HG02981 (cell line): Measurements from ENCODE around the gene FRMD3.

ENCODE experiments used
- ATAC-seq: cut with Tn5 transposase; IDR thresholded peaks from one replicate; pipeline ENCODE4 v1.9.1; 2021; ENCODE audit warnings: mild to moderate bottlenecking, moderate library complexity; ENCODE audit not compliant: unreplicated experiment

The FRMD3 gene

DNA sequence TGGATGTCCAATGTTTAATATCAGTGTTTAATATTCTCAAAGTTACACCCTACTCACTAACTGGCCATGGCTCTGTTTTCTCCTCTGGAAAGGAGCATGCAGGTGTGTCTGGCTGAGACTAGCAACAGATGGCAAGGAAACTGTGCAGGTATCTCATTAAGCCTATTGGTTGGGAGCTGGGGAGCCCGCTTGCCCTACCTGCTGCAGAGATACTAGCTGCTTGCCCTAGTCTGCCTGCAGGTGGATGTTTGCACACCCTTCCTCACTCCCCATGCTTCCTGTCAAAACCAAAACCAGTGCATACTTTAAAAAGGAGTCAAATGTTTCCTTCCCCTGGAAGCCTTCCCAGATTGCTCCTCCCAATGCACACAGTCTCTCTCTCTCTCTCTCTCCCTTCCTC lies 247.0 kb downstream of the FRMD3 start:
- ATAC-seq = no peak

- no peak for ATAC-seq
Observed at GRCh38 chr9:83290692-83291091, 247.5 kb downstream of the FRMD3 start.

DNA sequence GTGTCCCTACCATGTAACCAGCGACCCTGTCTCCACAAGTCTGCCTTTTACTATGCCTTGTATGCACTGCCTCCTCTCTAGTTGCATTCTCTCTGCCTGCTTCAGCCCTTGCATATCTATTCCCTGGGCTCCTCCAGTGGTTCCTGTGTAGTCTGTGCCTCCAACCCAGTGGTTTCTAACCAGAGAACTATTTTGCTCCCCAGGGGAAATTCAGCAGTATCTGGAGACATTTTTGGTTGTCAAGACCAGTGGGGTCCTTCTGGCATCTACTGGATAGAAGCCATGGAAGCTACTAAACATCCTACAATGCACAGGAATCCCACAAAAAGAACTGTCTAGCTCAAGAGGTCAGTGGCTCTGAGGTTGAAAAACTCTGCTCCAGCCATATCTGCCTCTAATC lies 251.2 kb downstream of the FRMD3 start:
- no peak for ATAC-seq

- ATAC-seq = no peak
Observed at GRCh38 chr9:83285445-83286225, 252.6 kb downstream of the FRMD3 start.

- ATAC-seq = no peak
Observed at GRCh38 chr9:83284746-83285145, 253.5 kb downstream of the FRMD3 start.

- ATAC-seq = no peak
Observed at GRCh38 chr9:83283528-83283927, 254.7 kb downstream of the FRMD3 start.

DNA sequence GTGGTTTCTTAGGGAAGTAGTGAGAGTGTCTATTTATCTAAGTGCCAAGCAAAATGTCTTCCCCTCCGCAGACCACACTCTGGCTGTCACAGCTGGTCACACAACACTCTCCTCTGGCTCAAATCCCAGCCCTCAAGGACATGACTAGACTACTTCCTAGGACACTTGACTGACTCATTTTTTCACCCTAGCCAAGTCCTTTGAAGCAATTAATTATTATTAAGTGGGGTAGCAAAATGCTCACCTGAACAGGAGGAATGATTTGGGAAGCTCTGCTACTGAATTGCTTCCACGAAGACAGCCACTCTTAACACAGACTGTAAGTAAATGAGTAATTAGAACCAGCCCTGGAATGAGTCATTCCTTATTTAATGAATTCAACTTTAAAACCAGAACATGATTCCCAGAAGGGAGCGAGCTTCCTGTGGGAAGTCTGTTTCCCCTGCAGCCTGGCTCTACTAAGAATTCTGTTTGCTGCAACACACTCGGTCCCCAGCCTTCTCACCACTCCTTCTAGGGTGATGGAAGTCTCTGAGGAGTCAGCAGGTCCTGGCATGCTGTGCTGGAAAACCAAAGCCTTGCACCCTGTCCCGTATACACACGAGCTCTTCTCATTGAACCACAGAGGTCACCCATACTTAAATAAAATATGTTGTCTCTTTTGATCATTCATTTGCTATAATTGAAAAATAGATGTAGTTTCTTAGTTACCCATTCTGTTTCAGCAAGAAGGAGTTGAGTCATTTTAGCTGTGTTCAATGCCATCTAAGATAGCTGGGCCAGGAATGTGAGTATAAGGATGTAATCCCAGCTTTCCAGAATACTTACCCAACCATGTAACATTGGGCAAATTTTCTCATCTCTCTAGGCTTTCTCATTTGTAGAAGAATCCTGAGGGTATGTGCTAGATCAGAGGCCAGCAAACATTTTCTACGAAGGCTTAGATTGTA lies 256.6 kb downstream of the FRMD3 start:
- ATAC-seq = peak; percentile 78

DNA sequence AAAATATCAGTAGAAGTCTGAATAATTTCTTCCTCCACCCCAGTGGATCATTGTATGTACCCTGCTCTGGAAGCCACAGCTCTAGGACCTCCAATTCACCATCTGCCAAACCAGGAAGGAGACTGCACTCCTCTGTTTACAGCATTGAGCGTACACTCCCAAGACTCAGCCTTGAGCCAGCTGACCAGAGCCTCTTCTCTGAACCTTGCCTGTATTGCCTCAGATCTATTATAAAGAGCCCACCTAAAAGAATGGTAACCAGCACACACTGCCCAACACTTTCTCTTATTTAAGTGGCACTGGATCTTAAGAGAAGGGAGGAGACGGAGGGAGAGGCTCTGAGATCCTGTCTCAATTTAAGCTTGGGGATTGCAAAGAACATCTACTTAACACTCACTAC lies 257.4 kb downstream of the FRMD3 start:
- no peak for ATAC-seq

DNA sequence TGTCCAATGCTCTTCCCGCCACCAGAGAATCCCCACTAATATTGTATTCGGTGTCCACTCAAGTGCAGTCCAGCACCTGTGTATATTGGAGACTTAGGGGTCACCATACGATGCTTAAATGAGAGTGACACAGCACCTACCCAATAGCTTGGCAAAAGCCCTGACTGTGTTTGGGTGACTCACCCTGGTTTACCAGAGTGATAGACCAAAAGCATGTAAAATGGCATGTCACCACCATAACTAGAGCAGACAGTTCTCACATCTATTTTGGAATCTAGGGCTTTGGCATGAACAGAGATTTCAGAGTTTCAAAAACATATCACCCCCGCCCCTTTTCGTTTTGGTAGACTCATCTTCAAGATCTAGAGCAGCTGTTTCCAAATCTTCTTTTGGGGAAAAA lies 257.9 kb downstream of the FRMD3 start:
- no peak for ATAC-seq

DNA sequence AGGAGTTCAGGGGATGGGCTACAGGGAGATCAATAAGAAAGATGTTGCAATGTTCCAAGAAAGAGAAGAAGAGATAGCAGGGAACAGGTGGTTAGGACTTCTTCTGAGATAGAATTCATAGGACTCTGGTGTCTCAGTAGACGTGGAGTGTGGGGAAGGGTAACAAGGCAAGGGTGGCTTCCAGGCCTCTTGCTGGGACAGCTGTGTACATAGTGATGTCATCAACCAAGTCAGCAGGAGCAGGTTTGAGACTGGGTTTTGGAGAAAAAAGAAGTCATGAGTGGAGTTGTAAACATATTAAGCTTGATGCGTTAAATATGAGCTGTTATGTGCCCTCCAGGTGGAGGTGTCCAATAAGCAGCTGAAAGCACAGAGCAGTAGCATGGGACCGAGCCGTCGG lies 263.4 kb downstream of the FRMD3 start:
- no peak for ATAC-seq

DNA sequence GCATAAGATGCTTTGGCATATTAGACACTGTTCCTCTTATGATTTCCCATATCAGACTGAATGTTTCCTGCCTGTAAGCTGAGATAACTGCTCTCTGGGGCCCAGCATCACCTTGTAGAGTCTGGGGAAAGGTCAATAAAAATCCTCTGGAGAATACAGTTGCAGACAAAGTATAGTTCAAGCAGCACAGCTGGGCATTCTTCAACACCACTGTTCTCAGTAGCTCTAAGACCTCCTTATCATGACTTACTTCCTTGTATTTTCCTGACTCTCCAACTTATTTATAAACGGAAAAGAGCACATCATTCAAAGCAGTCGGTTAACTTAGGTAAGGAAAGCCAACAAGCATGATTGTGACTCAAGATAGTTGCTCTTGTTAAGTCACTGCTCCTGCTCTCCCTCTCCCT lies 266.5 kb downstream of the FRMD3 start:
- ATAC-seq = no peak

DNA sequence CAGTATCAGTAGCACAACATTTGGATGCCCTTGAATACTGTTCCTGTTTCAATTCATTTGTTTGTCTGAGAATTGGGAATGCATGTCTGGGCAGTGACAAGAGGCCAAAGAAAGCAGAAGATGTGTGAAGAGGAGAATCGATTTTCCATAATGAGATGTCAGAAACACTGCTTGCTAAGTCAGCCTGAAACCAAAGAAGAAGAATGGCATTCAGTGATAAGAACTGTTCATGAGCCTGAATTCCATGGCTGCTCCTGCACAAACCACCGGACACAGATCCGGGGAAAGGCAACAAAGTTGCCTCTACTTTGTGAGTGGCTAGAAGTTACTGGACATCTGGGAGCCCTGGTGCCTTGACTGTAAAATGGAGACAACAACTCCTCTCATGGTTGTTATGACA lies 268.1 kb downstream of the FRMD3 start:
- ATAC-seq = no peak

DNA sequence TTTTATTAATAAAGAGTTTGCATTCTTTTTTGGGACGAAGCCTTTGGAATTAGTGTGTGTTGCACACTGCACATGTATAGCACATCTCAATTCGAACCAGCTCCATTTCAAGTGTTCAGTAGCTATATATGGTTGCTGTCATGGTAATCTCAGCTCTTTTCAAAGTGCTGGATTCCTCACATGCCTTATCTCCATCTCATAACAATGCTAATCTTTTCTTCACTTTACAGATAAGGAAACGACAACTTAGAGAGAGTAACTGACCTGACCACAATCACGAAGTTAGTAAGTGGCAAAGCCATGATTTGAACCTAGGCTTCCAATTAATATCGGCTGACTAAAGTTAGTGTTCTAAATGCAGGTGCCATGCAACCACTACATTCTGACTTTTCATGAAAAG lies 270.5 kb downstream of the FRMD3 start:
- ATAC-seq = no peak

DNA sequence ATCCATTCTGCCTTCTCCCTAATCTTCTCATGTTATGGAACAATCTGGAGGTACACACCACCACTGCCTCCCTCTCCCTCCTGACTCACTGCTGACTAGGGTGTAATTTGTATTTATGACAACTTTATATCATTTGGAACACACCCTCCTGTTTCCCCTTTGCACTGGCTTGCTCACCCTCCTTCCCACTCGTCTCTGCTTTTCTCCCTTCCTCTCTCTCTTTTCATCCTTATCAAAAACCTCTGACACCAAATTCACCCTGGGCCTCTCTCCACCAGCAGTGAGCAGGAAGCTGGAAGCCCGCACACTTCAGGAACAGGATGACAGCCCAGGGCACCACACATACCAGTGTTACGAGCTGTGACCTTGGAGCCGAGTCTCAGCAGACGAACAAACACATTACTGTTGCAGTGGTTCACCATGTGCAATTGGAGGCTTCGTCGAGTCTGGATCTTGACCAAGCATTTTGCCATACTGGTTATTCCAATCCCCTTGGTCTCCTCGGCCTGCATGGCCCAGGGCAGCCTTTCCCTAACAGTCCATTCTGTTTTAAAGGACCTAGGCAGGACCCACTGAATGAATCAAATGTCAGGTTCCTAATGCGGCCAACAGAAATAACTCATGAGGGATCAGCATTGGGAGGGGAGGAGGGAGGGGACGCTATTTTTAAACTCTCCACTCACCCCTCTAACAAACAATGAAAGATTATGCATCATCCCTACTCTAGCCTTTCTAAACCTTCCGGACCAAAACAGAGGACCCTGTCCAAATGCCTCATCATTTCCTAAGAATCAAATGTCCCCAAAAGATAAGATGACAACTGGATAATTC lies 271.3 kb downstream of the FRMD3 start:
- ATAC-seq = no peak

DNA sequence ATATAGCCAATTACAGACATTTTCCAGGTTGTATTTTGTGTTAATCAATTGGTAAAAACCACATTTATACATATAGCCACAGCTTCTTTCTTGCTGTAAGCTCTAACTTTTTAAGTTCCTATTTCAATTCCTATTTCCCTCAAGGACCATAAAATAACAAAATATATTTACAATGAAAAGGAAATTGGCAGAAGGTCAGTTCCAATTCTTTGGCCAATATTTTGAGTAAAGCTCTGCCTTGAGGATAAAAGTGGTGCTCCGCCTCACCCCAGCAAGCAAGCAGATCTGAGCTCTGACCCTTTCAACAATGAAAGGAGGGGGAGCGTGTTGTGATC lies 271.9 kb downstream of the FRMD3 start:
- ATAC-seq = no peak

GRCh38 chr9:83264315-83264714 lies 273.9 kb downstream of the FRMD3 start:
- ATAC-seq = no peak

- ATAC-seq = no peak
Observed at GRCh38 chr9:83259558-83259957, 278.6 kb downstream of the FRMD3 start.

DNA sequence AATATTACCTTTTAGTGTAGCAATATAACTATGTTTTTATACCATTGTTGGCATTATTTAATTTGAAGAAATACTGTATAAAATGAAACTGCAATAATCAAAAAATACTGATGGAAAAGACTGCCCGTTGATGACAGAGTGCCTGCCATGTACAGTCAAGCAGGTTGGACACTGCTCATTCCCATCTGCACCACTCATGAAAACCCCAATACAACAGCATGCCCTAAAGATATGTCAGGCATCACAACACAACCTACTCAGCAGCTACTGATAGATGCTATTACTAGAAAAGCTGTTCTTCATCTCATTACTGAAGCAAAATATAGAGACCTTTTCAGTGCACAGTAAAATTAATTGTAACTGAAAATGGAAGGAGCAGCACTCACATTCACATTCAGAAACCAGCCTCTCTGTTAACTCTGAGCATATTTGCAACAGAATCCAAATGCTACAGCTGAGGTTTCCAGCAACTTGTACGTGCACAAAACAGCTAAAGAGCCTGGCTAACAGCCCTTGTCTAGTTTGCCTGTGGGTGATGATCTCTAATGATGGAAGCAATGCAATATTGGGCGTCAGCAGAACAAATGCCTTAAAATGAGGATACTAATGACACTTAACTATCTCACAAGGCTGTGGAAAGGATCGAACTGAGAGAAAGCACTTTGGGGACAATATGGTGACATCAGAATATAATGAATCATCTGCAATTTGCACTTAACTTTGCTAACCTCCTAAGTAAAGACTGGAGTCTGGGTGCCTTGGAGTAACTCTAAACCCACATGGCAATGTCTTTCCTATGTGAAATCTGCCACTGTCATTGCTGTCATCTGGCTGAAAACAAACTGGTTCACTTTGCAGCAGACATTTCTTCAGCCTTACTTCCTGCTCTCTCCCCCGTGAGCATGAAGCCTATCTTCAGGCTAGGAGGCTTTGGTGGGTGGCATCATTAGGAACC lies 280.0 kb downstream of the FRMD3 start:
- no peak for ATAC-seq

DNA sequence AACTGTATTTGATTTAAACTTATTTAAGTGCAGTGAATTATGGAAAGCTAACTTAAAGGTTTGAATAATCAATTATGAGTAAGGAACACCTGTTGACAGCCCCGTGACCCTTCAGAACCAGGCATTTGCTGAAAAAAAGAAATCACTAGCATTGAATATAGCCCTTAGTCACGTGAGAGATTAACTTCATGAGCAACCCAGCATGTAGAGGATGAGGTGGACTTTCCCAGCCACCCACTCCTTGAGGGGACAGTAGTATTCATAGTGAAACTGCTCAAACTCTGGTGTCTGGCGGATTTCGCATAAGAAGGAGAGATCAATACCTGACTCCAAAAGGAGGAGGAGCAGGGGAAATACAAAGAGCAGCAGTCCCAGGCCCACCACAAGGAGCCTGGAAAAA lies 290.5 kb downstream of the FRMD3 start:
- ATAC-seq = peak; percentile 57

GRCh38 chr9:83245979-83246659 lies 292.1 kb downstream of the FRMD3 start:
- no peak for ATAC-seq
